Muscle of leg (tissue), 11 donors: ENCODE data around the gene EDN3. TPM values are rescaled to one million over a fixed set of nuclear protein-coding genes. Genes with fewer than 3 reads are reported as not detected.
"Not testable (repeated sequence)": the region's sequence is repeated elsewhere in the genome, so short reads cannot be mapped to it uniquely, and the experiment has no call there.

Source experiments
- DNase-seq: peaks from one replicate; pipeline ENCODE4 v3.0.0; 2013
- H3K27ac ChIP-seq: one replicate; pipeline ENCODE4 v1.5.1; 2013; ENCODE audit warnings: mild to moderate bottlenecking, low read length, control low read depth
- H3K27me3 ChIP-seq: one replicate; pipeline ENCODE4 v1.6.1; 2013; ENCODE audit warnings: low read length; ENCODE audit not compliant: control insufficient read depth, insufficient read depth
- H3K36me3 ChIP-seq: one replicate; pipeline ENCODE4 v1.6.1; 2013; ENCODE audit warnings: low read length; ENCODE audit not compliant: control insufficient read depth, insufficient read depth
- H3K4me1 ChIP-seq: one replicate; pipeline ENCODE4 v1.6.1; 2013; ENCODE audit warnings: low read length; ENCODE audit not compliant: control insufficient read depth, insufficient read depth
- H3K4me3 ChIP-seq: one replicate; pipeline ENCODE4 v1.5.1; 2013; ENCODE audit warnings: low read length, control low read depth
- H3K9me3 ChIP-seq: replicated peaks from 2 replicates; pipeline ENCODE4 v1.6.1; 2013; ENCODE audit warnings: low read depth, low read length; ENCODE audit not compliant: control insufficient read depth
- WGBS: methylation state at CpG from one replicate; pipeline ENCODE4 v1.1.5; 2013; ENCODE audit warnings: missing lambda C conversion rate; ENCODE audit not compliant: insufficient coverage; 5-methylcytosine and 5-hydroxymethylcytosine counted together
- polyA plus RNA-seq, 8 donors: library from polyadenylated mRNA; unstranded; fragments of 120-200 nt; gene quantifications; one replicate each; pipeline versions ENCODE4 v1.2.1 to v1.2.3, GENCODE V29; 2013; ENCODE audit warnings: inconsistent platforms in 1 of 8, low replicate concordance in 1 of 8; ENCODE audit not compliant: insufficient read length in 8 of 8, insufficient read depth in 1 of 8
- total RNA-seq: library from RNA; stranded (reverse); fragments of 120-200 nt; gene quantifications from one replicate; pipeline ENCODE4 v1.2.4, GENCODE V29; 2013

The EDN3 gene
- total and polyA plus RNA-seq, 9 donors = 17.9 to 42.2 (median 31.9) TPM

- H3K27me3 ChIP-seq = peaks cover 6% of the 10 kb centered on the region
- H3K9me3 ChIP-seq = no peaks in the 10 kb centered on the region
- DNase-seq = no peak
- WGBS = 83% methylated on average over 3 of the region's 6 CpGs
- H3K4me1 ChIP-seq = peaks cover 32% of the 10 kb centered on the region
- no peak overlapping the region for H3K27ac ChIP-seq
- H3K36me3 ChIP-seq = no peaks in the 10 kb centered on the region
- H3K4me3 ChIP-seq = no peak overlapping the region
These were observed 32.9 kb downstream of the EDN3 start for GRCh38 chr20:59333260-59333845.

GRCh38 chr20:59333951-59334350, 33.5 kb downstream of the EDN3 start:
- 63% methylated on average over 9 of the region's 9 CpGs for WGBS
- Histone ChIP-seq H3K9me3 (no peaks in the 10 kb centered on the region), H3K4me1 (peaks cover 32% of the 10 kb centered on the region), H3K27ac (peak overlapping the region; percentile 65), H3K4me3 (no peak overlapping the region), H3K27me3 (peaks cover 6% of the 10 kb centered on the region), H3K36me3 (no peaks in the 10 kb centered on the region)
- DNase-seq = no peak

- peaks cover 2% of the 10 kb centered on the region for H3K27me3 ChIP-seq
- no peak overlapping the region for H3K4me3 ChIP-seq
- no peaks in the 10 kb centered on the region for H3K9me3 ChIP-seq
- 50% methylated on average over 2 of the region's 7 CpGs for WGBS
- peaks cover 38% of the 10 kb centered on the region for H3K4me1 ChIP-seq
- DNase-seq = peak; percentile 89
- peak overlapping the region; percentile 65 for H3K27ac ChIP-seq
- H3K36me3 ChIP-seq = no peaks in the 10 kb centered on the region
These were observed 34.4 kb downstream of the EDN3 start for GRCh38 chr20:59334651-59335300.

GRCh38 chr20:59335377-59335776, 35.0 kb downstream of the EDN3 start:
- H3K27me3 ChIP-seq = peaks cover 2% of the 10 kb centered on the region

DNA sequence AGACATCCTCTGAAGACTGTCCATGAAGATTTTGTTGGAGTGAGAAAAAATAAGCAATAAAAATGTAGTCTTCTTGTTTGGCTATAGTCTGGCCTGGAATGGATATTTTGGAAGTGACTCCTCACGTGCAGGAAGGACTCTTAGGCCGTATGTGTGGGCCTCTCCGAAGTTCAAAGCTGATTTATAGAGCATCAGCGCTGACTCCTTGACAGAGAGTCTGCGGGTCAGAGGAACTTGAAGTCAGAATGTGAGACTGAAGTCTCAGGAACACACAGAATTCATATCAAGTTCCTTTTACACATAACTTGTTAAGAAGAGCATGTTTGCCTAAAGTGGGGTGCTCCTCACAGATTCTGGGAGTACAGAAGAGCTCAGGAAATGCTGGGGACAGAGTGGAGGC, 36.1 kb downstream of the EDN3 start:
- Histone ChIP-seq H3K36me3 (no peaks in the 10 kb centered on the region), H3K4me1 (peaks cover 48% of the 10 kb centered on the region), H3K9me3 (no peaks in the 10 kb centered on the region), H3K4me3 (no peak overlapping the region), H3K27ac (no peak overlapping the region), H3K27me3 (peaks cover 2% of the 10 kb centered on the region)
- whole genome bisulfite sequencing = 8% methylated on average over 3 of the region's 5 CpGs
- DNase-seq = no peak

More at GRCh38 chr20:59335377-59335776, 35.0 kb downstream of the EDN3 start:
- Histone ChIP-seq H3K9me3 (no peaks in the 10 kb centered on the region), H3K27ac (peak overlapping the region; percentile 72), H3K4me1 (peaks cover 42% of the 10 kb centered on the region), H3K36me3 (no peaks in the 10 kb centered on the region), H3K4me3 (no peak overlapping the region)
- WGBS = 68% methylated on average over 3 of the region's 4 CpGs
- DNase-seq = no peak

GRCh38 chr20:59338444-59338843, 38.0 kb downstream of the EDN3 start:
- not testable (repeated sequence) for H3K27ac ChIP-seq, H3K27me3 ChIP-seq, H3K4me3 ChIP-seq, H3K36me3 ChIP-seq, DNase-seq, H3K9me3 ChIP-seq
- peaks cover 62% of the 10 kb centered on the region for H3K4me1 ChIP-seq
- 80% methylated on average over 3 of the region's 8 CpGs for WGBS

DNA sequence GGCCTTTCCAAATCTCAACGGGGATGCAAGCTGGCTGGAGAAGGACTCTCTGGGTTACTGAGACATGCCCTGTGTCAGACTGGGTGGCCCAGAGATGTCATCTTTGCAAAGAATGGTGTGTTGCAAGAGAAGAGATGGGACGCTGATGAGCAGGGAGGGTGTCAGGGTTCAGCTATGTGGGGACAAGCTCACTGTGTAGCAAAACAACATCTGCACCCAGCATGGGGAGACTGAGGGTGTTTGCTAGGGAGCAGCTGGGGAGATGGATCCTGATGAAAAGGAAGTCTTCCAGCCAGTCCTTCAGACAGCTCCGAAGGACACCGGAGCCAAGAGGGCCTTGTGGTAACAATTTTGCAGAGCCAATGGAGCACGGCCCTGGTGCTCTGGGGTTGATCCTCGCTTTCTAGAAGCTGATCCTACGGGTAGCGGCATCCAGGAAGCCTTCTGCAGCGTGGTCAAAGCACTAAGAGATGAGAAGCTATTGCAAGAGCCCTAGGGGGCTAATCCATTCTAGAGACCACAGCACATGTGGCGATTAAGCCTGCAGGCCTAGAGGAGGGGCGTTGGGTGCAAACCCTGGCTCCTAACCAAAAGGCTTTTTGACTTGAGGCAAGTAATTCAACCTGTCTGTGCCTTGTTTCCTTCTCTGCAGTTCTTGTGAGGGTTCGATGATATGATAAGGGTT, 39.9 kb downstream of the EDN3 start:
- Histone ChIP-seq H3K4me3 (no peak overlapping the region), H3K9me3 (peaks cover 3% of the 10 kb centered on the region), H3K27me3 (no peaks in the 10 kb centered on the region), H3K27ac (no peak overlapping the region), H3K4me1 (peaks cover 56% of the 10 kb centered on the region), H3K36me3 (no peaks in the 10 kb centered on the region)
- DNase-seq = peak; percentile 33
- 45% methylated on average over 10 of the region's 12 CpGs for WGBS

- not testable (repeated sequence) for DNase-seq, H3K27me3 ChIP-seq, H3K27ac ChIP-seq, H3K9me3 ChIP-seq, H3K4me3 ChIP-seq, H3K36me3 ChIP-seq
- H3K4me1 ChIP-seq = peaks cover 52% of the 10 kb centered on the region
- WGBS = 77% methylated on average over 2 of the region's 4 CpGs
These were observed 41.0 kb downstream of the EDN3 start for GRCh38 chr20:59341285-59342022.

DNA sequence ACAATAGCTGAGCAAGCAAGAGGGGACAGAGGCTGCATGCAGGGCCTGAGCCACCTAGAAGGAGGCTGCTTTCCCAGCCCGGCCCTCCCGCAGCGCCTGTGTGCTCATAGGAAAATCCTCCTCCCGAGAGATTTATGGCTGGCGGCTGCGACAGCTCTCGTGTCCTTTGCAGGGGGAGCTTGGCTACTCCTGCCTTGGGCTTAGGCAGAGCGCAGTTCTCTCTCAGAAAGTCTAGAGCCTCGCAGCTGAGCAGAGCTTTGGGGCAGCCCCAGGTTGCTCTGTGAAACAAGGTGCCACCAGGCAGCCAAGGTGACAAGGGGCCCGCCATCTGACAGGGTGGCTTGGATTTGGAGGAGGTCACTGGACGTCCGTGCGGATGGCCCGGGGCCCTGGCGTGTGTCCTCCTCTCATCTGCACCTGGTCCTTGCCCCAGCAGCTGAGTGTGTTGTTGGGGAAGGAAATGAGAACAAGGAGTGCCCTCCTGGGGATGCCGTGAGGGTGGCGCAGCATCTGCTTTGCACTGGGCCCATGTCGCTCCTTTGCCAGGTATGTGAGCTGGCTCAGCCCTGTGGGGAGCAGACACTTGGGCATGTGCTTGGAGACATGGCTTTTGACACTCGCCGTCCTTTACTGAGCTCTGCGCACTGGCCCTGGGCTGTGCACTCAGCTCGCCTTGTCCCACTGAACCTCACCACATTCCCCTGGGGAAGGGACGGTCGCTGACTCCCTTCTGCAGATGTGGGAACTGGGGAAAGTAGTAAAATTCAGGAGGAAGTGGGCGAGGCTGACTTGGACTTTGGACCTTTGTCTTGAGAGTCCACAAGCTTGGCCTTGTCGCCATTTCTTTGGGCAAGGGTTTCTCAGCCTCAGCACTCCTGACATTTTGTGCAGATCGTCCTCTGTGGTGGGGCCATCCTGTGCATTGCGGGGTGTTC, 41.9 kb downstream of the EDN3 start:
- H3K27me3 ChIP-seq = no peaks in the 10 kb centered on the region

More for the DNA sequence above, 41.9 kb downstream of the EDN3 start:
- H3K27ac ChIP-seq = peak overlapping the region; percentile 65
- 31% methylated on average over 17 of the region's 28 CpGs for WGBS
- H3K4me1 ChIP-seq = peaks cover 45% of the 10 kb centered on the region
- no peak overlapping the region for H3K4me3 ChIP-seq
- H3K9me3 ChIP-seq = peaks cover 3% of the 10 kb centered on the region
- peak; percentile 79 for DNase-seq
- H3K36me3 ChIP-seq = no peaks in the 10 kb centered on the region
